Spleen (tissue), 11 donors: ENCODE results near the gene CDC6. TPM values are rescaled to one million over a fixed set of nuclear protein-coding genes. Genes with fewer than 3 reads are reported as not detected.

ENCODE experiments used
- DNase-seq: peaks from one replicate; pipeline ENCODE4 v3.0.0-alpha.2; 2020
- H3K27ac ChIP-seq, 8 donors: fragments of 200-600 bp; sonication (generic) in 7 of 8; 1 replicate in 4 of 8; 2 replicates in 4 of 8; pipeline versions ENCODE4 v1.5.0 to v1.8.0; 2016 to 2021; ENCODE audit warnings: inconsistent platforms in 4 of 8, mild to moderate bottlenecking in 4 of 8, moderate library complexity in 1 of 8
- H3K27me3 ChIP-seq, 7 donors: fragments of 200-600 bp; sonication (generic) in 6 of 7; replicated peaks in 1 of 7; 1 replicate in 4 of 7; 2 replicates in 3 of 7; pipeline versions ENCODE4 v1.5.0 to v1.8.0; 2016 to 2021; ENCODE audit warnings: inconsistent platforms in 3 of 7, mild to moderate bottlenecking in 1 of 7
- H3K36me3 ChIP-seq, 6 donors: fragments of 200-600 bp; sonication (generic) in 5 of 6; 1 replicate in 4 of 6; 2 replicates in 2 of 6; pipeline versions ENCODE4 v1.5.0 to v1.8.0; 2016 to 2021; ENCODE audit warnings: inconsistent platforms in 2 of 6
- H3K4me1 ChIP-seq, 6 donors: fragments of 200-600 bp; sonication (generic) in 5 of 6; 1 replicate in 3 of 6; 2 replicates in 3 of 6; pipeline versions ENCODE4 v1.5.0 to v1.8.0; 2016 to 2021; ENCODE audit warnings: inconsistent platforms in 3 of 6
- H3K4me3 ChIP-seq, 8 donors: fragments of 200-600 bp; sonication (generic) in 7 of 8; 1 replicate in 4 of 8; 2 replicates in 4 of 8; pipeline versions ENCODE4 v1.5.0 to v1.8.0; 2016 to 2021; ENCODE audit warnings: inconsistent platforms in 4 of 8, mild to moderate bottlenecking in 4 of 8, moderate library complexity in 2 of 8
- H3K9me3 ChIP-seq, 8 donors: fragments of 200-600 bp; sonication (generic) in 7 of 8; 1 replicate in 4 of 8; 2 replicates in 4 of 8; pipeline versions ENCODE4 v1.5.0 to v1.8.0; 2016 to 2021; ENCODE audit warnings: inconsistent platforms in 4 of 8
- POLR2A ChIP-seq, 3 donors: fragments of 450-650 bp; IDR thresholded peaks; one replicate each; pipeline ENCODE4 v1.5.1; 2017; ENCODE audit warnings: antibody characterized with exemption in 3 of 3, mild to moderate bottlenecking in 1 of 3
- POLR2AphosphoS5 ChIP-seq, 3 donors: sonication (generic); formaldehyde crosslinking; IDR thresholded peaks; one replicate each; pipeline ENCODE4 v1.5.1; 2017; ENCODE audit warnings: antibody characterized with exemption in 3 of 3
- WGBS, 5 donors: extraction: QIAGEN DNeasy Blood & Tissue Kit in 3 of 5; methylation state at CpG; one replicate each; pipeline versions ENCODE4 v1.1.5 to v1.1.7; 2013 to 2018; 5-methylcytosine and 5-hydroxymethylcytosine counted together
- intact Hi-C: fragments of 100-400 bp; cut with DNase I; formaldehyde crosslinking; loops from one replicate; pipeline ENCODE4 v1.15.0; 2023; ENCODE audit warnings: low total_unique reads
- polyA plus RNA-seq, 3 donors: library from polyadenylated mRNA; stranded (reverse); fragments of 200-250 nt; gene quantifications; one replicate each; pipeline ENCODE4 v1.2.1, GENCODE V29; 2013
- total RNA-seq, 7 donors: library from RNA; depleted of rRNA in 3 of 7; stranded (reverse); fragments of >200 nt in 3 of 7; fragmentation: NEBNext Ultra II Directional in 4 of 7; extraction: Animal tissue kit (Norgen Biotek cat#: 25700) in 4 of 7; gene quantifications; one replicate each; pipeline versions ENCODE4 v1.1.0 to v1.2.1, GENCODE V29; 2016 to 2021
- TF ChIP-seq, protein P1 (sequence below), 11 experiments: fragments of 200-600 bp in 7 of 11; fragments of 450-650 bp in 4 of 11; sonication (generic) in 4 of 11; IDR thresholded peaks in 8 of 11; conservative IDR thresholded peaks in 3 of 11; 1 replicate in 7 of 11; 2 replicates in 4 of 11; pipeline versions ENCODE4 v1.4.0 to v1.8.0; 2016 to 2021; ENCODE audit warnings: antibody characterized with exemption in 11 of 11, inconsistent platforms in 4 of 11, mild to moderate bottlenecking in 1 of 11
- donor health status: healthy with polysubstance abuse.
- donor health status: DM: no; HTN: no; CAD: no; lungs with moderate emphysema.
- donor health status: DM: no; HTN: no; CAD: no.
- donor health status: Bipolar disorder and iron deficiency.
- donor health status: healthy.
- donor health status: DM: no; HTN: no; CAD: no.
- donor health status: DM: yes; HTN: yes; CAD: no.

Gene CDC6
- total and polyA plus RNA-seq, 10 donors = 1.2 to 11.6 (median 5.1) TPM

GRCh38 chr17:40342504-40343218 lies 55.0 kb downstream of the CDC6 start:
- DNase-seq = no peak
- H3K27me3 ChIP-seq = no peaks in the 10 kb centered on the region
- intact Hi-C loops = no loop called here

GRCh38 chr17:40343219-40344119 lies 55.8 kb downstream of the CDC6 start:
- Histone ChIP-seq H3K4me1 (peaks cover 66 to 100% (median 91%) of the 10 kb centered on the region in 6 donors), H3K27me3 (no peaks in the 10 kb centered on the region), H3K4me3 (peak overlapping the region; percentile 58 to 81 (median 68)), H3K36me3 (peaks cover 0 to 26% (median 4%) of the 10 kb centered on the region in 6 donors), H3K27ac (peak overlapping the region in 7 of 8 donors; percentile 90 to 97 (median 95)), H3K9me3 (no peaks in the 10 kb centered on the region)
- WGBS, 5 donors = 27 to 40% (median 37%) methylated on average over 13 to 15 of the region's 15 CpGs
- intact Hi-C loops = no loop called here
- DNase-seq = no peak
- TF ChIP-seq POLR2A (IDR thresholded peaks at IDR 0.05) = no peak
- TF ChIP-seq POLR2AphosphoS5 (IDR thresholded peaks at IDR 0.05) = peak; percentile 43 to 50 (median 46)
- TF ChIP-seq, protein P1, sequence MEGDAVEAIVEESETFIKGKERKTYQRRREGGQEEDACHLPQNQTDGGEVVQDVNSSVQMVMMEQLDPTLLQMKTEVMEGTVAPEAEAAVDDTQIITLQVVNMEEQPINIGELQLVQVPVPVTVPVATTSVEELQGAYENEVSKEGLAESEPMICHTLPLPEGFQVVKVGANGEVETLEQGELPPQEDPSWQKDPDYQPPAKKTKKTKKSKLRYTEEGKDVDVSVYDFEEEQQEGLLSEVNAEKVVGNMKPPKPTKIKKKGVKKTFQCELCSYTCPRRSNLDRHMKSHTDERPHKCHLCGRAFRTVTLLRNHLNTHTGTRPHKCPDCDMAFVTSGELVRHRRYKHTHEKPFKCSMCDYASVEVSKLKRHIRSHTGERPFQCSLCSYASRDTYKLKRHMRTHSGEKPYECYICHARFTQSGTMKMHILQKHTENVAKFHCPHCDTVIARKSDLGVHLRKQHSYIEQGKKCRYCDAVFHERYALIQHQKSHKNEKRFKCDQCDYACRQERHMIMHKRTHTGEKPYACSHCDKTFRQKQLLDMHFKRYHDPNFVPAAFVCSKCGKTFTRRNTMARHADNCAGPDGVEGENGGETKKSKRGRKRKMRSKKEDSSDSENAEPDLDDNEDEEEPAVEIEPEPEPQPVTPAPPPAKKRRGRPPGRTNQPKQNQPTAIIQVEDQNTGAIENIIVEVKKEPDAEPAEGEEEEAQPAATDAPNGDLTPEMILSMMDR (IDR thresholded peaks at IDR 0.05 in 8 of 11, conservative IDR thresholded peaks at IDR 0.05 in 3 of 11) = no peak

More at GRCh38 chr17:40342504-40343218, 55.0 kb downstream of the CDC6 start:
- H3K4me3 ChIP-seq = peak overlapping the region; percentile 58 to 81 (median 68)
- peaks cover 64 to 100% (median 91%) of the 10 kb centered on the region in 6 donors for H3K4me1 ChIP-seq
- TF ChIP-seq POLR2AphosphoS5 (IDR thresholded peaks at IDR 0.05) = no peak
- TF ChIP-seq, protein P1 (IDR thresholded peaks at IDR 0.05 in 8 of 11, conservative IDR thresholded peaks at IDR 0.05 in 3 of 11) = no peak
- no peak for TF ChIP-seq POLR2A (IDR thresholded peaks at IDR 0.05)
- WGBS, 5 donors = 10 to 33% (median 18%) methylated on average over 18 to 38 of the region's 38 CpGs
- H3K27ac ChIP-seq = peak overlapping the region; percentile 78 to 97 (median 94)
- H3K9me3 ChIP-seq = no peaks in the 10 kb centered on the region
- H3K36me3 ChIP-seq = peaks cover 0 to 24% (median 0%) of the 10 kb centered on the region in 6 donors

- peaks cover 66 to 100% (median 91%) of the 10 kb centered on the region in 6 donors for H3K4me1 ChIP-seq
- WGBS, 5 donors = 17 to 38% (median 25%) methylated on average over 6 to 7 of the region's 7 CpGs
- intact Hi-C loops = no loop called here
- DNase-seq = no peak
- H3K27me3 ChIP-seq = no peaks in the 10 kb centered on the region
- H3K9me3 ChIP-seq = no peaks in the 10 kb centered on the region
- H3K36me3 ChIP-seq = peaks cover 0 to 29% (median 13%) of the 10 kb centered on the region in 6 donors
- TF ChIP-seq POLR2A (IDR thresholded peaks at IDR 0.05) (no peak), POLR2AphosphoS5 (IDR thresholded peaks at IDR 0.05) (no peak)
- TF ChIP-seq, protein P1 (IDR thresholded peaks at IDR 0.05 in 8 of 11, conservative IDR thresholded peaks at IDR 0.05 in 3 of 11) = no peak
- peak overlapping the region; percentile 25 to 81 (median 68) for H3K4me3 ChIP-seq
- peak overlapping the region; percentile 54 to 97 (median 92) for H3K27ac ChIP-seq
Observed at GRCh38 chr17:40344421-40345160, 56.9 kb downstream of the CDC6 start.
